ENCODE results near the gene SOX18. TPM values are rescaled to one million over a fixed set of nuclear protein-coding genes. Genes with fewer than 3 reads are reported as not detected.
A peak's percentile ranks its signal among the peaks of the same experiment; 100 is the strongest.

Gene SOX18
- total RNA-seq, 1 donor from 2014 or later: 36.8 TPM

DNA sequence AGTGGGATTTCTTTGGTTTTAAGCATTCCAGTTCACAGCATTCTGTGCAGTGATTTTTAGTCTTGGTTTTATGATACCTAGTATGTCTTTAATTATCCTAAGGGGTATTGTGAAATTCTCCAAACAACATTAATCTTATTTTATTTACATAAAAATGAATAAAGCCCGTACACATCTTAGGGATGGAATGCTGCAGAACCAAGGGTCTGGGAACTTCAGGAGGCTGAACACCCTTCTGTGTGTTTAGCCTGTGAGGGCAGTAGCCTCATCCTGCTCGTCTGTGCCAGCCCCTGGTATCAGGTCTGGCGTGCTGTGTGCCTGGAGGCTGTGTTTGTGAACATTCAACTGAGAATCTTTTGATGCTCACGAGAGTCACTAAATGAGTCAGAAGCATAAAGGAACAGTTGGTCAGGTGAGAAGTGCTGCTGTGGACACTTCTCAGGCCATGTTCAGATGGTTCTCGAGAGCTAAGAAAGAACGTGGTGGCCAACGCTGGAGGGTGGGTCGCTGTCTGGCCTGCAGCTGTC is 38.7 kb downstream of the SOX18 start:
- intact Hi-C loops (cut with micrococcal nuclease): no loop called here
- DNase-seq: no peak
- no peak for ATAC-seq

GRCh38 chr20:64009811-64010387 is 39.5 kb downstream of the SOX18 start:
- intact Hi-C loops (cut with micrococcal nuclease): no loop called here
- ATAC-seq (no peak), DNase-seq (no peak)

- intact Hi-C loops (cut with micrococcal nuclease): no loop called here
- ATAC-seq: no peak
- no peak for DNase-seq
These were observed 42.5 kb downstream of the SOX18 start for GRCh38 chr20:64006902-64007301.

GRCh38 chr20:64006490-64006889 is 42.9 kb downstream of the SOX18 start:
- intact Hi-C loops (cut with micrococcal nuclease): no loop called here
- DNase-seq: no peak
- ATAC-seq: no peak

- ATAC-seq (no peak), DNase-seq (no peak)
- intact Hi-C loops (cut with micrococcal nuclease): no loop called here
These were observed 44.0 kb downstream of the SOX18 start for GRCh38 chr20:64005394-64005793.

DNA sequence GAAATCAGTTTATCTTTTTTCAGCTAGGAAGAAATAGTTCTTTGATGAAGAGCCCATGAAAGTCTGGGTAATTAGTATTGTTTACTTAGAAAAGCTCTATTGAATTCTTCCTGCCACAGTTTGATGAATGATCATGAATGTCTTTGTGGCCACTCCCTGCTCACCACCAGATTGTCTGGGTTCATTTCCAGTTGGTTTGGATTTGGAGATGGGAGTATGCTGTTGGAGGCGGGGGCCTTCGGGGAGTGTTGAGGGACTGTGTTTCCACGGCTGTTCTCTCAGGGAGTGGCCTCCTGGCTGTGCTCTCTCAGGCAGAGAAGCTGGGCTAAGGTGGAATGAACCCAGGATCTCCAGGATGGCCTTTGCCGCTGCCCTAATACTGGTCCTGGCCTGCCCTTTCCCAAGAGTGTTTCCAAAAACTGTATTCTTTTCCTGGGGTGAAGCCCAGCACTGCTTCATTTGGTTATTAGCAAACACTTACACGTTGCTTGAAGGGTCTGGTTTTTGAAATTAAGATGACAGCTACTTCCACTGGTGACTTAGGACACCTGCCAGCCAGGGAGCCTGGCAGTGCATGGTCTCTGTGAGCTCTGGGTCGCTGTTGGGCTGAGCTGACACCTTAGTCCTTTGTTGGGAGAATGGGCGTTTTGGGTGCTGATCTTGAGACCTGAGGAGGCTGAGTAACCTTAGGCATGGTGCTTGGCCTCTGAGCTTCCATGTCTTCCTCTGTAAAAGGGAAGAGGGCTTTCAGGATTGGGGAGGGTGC is 45.3 kb downstream of the SOX18 start:
- intact Hi-C loops (cut with micrococcal nuclease): no loop called here
- DNase-seq (no peak), ATAC-seq (no peak)

DNA sequence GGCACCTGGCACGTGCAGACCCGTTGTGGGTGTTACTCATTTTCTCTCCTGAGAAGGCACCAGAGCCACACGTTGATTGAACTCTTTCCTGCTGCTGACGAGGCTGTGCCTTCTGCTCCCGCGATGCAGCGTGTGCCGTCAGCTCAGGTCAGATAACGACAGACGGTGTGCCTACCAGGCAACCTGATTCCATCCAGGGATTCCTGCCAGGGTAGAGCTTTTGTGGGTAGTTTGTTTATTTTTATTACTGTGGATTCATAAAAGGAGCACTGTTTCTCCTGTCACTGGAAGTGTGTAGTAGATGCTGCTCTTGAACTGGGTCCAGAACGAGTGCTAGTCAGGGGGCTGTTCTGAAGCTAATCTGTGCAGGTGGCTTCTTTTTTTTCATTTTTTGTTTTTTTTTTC is 47.8 kb downstream of the SOX18 start:
- intact Hi-C loops (cut with micrococcal nuclease): no loop called here
- DNase-seq (no peak), ATAC-seq (no peak)

GRCh38 chr20:64000906-64001305 is 48.5 kb downstream of the SOX18 start:
- intact Hi-C loops (cut with micrococcal nuclease): no loop called here
- ATAC-seq: peak; percentile 59
- DNase-seq: no peak

Small RNA genes lying within 50 kb of the gene (microRNA-seq; reads per million reads assigned to microRNA genes)
- not detected for gene MIR6813 (ENCODE audit: borderline number of aligned reads)

Other genes starting within 250 kb of the SOX18 start
- 13.1 TPM for gene ZBTB46, start 218.4 kb downstream of the SOX18 start, total RNA-seq
- gene ABHD16B, start 188.1 kb downstream of the SOX18 start, total RNA-seq: not detected
- gene TPD52L2, start 184.4 kb downstream of the SOX18 start, total RNA-seq: 78.0 TPM
- 47.3 TPM for gene DNAJC5, start 154.5 kb downstream of the SOX18 start, total RNA-seq
- 59.9 TPM for gene UCKL1, start 93.2 kb downstream of the SOX18 start, total RNA-seq
- gene ZNF512B, start 79.7 kb downstream of the SOX18 start, total RNA-seq: 14.0 TPM
- 6.4 TPM for gene SAMD10, start 70.0 kb downstream of the SOX18 start, total RNA-seq
- 50.6 TPM for gene PRPF6, start 68.5 kb downstream of the SOX18 start, total RNA-seq
- gene C20orf204, start 13.5 kb downstream of the SOX18 start, total RNA-seq: 0.35 TPM
- gene TCEA2, start 13.6 kb upstream of the SOX18 start, total RNA-seq: 35.6 TPM
- gene RGS19, start 29.9 kb upstream of the SOX18 start, total RNA-seq: 5.4 TPM
- 0.27 TPM for gene OPRL1, start 30.4 kb upstream of the SOX18 start, total RNA-seq
- gene LKAAEAR1, start 34.8 kb upstream of the SOX18 start, total RNA-seq: not detected
- gene NPBWR2, start 57.9 kb upstream of the SOX18 start, total RNA-seq: not detected
- gene MYT1, start 114.8 kb upstream of the SOX18 start, total RNA-seq: 0.20 TPM
- gene PCMTD2, start 206.1 kb upstream of the SOX18 start, total RNA-seq: 87.2 TPM

Measured in left ventricle myocardium superior (tissue), 1 donor.